ENCODE measurements around the gene DNASE1L1.

GRCh38 chrX:154445776-154446175, 36.7 kb upstream of the DNASE1L1 start:
- TF ChIP-seq, protein P1, sequence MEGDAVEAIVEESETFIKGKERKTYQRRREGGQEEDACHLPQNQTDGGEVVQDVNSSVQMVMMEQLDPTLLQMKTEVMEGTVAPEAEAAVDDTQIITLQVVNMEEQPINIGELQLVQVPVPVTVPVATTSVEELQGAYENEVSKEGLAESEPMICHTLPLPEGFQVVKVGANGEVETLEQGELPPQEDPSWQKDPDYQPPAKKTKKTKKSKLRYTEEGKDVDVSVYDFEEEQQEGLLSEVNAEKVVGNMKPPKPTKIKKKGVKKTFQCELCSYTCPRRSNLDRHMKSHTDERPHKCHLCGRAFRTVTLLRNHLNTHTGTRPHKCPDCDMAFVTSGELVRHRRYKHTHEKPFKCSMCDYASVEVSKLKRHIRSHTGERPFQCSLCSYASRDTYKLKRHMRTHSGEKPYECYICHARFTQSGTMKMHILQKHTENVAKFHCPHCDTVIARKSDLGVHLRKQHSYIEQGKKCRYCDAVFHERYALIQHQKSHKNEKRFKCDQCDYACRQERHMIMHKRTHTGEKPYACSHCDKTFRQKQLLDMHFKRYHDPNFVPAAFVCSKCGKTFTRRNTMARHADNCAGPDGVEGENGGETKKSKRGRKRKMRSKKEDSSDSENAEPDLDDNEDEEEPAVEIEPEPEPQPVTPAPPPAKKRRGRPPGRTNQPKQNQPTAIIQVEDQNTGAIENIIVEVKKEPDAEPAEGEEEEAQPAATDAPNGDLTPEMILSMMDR (IDR thresholded peaks at IDR 0.05): no peak
- no peak for TF ChIP-seq POLR2A (IDR thresholded peaks at IDR 0.05)
- no peak for TF ChIP-seq POLR2AphosphoS5 (IDR thresholded peaks at IDR 0.05)
- TF ChIP-seq EP300 (IDR thresholded peaks at IDR 0.05; ENCODE audit: low read depth): no peak

All from transverse colon (tissue), 4 donors.